ENCODE results near the gene VPS13C. TPM values are rescaled to one million over a fixed set of nuclear protein-coding genes. Genes with fewer than 3 reads are reported as not detected.
A peak's percentile ranks its signal among the peaks of the same experiment; 100 is the strongest.

Gene VPS13C
- total RNA-seq, 3 donors from 2014 or later (not counting 1 experiment from before 2014, with no cell fraction given) = 155 to 204 (median 164) TPM

DNA sequence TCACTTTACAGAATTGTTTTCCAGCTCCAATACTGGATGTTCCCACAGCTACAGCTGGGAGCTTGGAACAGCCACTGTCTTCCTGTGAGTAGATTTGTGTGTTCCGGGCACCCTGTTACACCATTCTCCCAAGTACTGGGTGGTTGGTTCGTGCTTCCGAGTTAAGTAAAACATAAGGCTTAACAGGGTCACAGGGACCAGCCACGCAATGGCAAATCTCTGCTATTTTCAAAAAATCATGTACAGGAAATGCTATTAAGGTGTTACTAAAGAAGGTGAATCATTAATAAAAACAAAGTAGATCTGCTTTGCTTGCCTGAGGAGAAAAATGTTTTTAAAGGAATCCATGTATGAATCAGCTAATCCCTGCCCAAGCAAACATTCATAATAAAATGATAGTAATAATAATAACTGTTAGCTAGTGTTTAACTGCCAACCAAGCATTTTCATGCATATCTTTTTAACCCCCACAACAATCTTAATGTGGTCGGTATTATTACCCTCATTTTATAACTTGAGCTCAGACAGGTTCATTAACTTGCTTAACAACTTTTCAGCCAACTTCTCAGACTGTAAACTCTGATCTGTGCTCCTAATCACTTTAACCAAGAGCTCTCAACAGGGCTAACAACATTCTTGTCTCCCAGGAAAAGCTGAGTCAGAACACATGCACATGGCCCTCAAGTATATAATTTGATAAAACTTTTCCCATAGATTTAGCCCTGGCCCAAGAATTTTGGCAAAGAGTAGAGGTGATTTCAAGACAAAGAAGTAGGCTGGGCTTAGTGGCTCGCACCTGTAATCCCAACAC, 3.8 kb upstream of the VPS13C start:
- Mint-ChIP-seq H3K27me3 (ENCODE audit: low read depth in 2 of 2) (peaks cover 30 to 47% of the 10 kb centered on the region in 2 donors), H3K9me3 (no peaks in the 10 kb centered on the region), H3K4me3 (no peak overlapping the region), H3K27ac (no peak overlapping the region), H3K36me3 (peaks cover 6% of the 10 kb centered on the region), H3K4me1 (peaks cover 45 to 49% of the 10 kb centered on the region in 2 donors)
- H3K4me1 ChIP-seq (ENCODE audit: control insufficient read depth, insufficient read depth, low read length) = peaks cover 19% of the 10 kb centered on the region
- H3K36me3 ChIP-seq (ENCODE audit: control insufficient read depth, insufficient read depth, low read length) = no peaks in the 10 kb centered on the region
- peaks cover 30% of the 10 kb centered on the region for H3K27me3 ChIP-seq (ENCODE audit: control insufficient read depth, insufficient read depth, low read length)
- DNase-seq (no peak), ATAC-seq (no peak)
- 93% methylated on average over 6 of the region's 6 CpGs for WGBS (ENCODE audit: insufficient coverage)
- no peaks in the 10 kb centered on the region for H3K9me3 ChIP-seq (ENCODE audit: control insufficient read depth, insufficient read depth, low read length)
- no peak overlapping the region for H3K4me3 ChIP-seq (ENCODE audit: low read length)
- intact Hi-C loops (cut with micrococcal nuclease) = loop anchor here (5.0 kb wide), 1 partner anchor 207 kb away; no protein-coding TSS in a partner anchor
- no peak overlapping the region for H3K27ac ChIP-seq (ENCODE audit: low read length)
- no peak for TF ChIP-seq CTCF (IDR thresholded peaks at IDR 0.05)

- H3K9me3 Mint-ChIP-seq = no peaks in the 10 kb centered on the region
- peak overlapping the region; percentile 66 for H3K4me3 ChIP-seq (ENCODE audit: low read length)
- 0% methylated on average over 6 of the region's 12 CpGs for WGBS (ENCODE audit: insufficient coverage)
- H3K4me1 Mint-ChIP-seq = peaks cover 42 to 55% of the 10 kb centered on the region in 2 donors
- no peaks in the 10 kb centered on the region for H3K36me3 ChIP-seq (ENCODE audit: control insufficient read depth, insufficient read depth, low read length)
- peak overlapping the region; percentile 87 for H3K27ac ChIP-seq (ENCODE audit: low read length)
- peaks cover 9% of the 10 kb centered on the region for H3K4me1 ChIP-seq (ENCODE audit: control insufficient read depth, insufficient read depth, low read length)
- peaks cover 9% of the 10 kb centered on the region for H3K27me3 ChIP-seq (ENCODE audit: control insufficient read depth, insufficient read depth, low read length)
- H3K9me3 ChIP-seq (ENCODE audit: control insufficient read depth, insufficient read depth, low read length) = no peaks in the 10 kb centered on the region
- no peak for TF ChIP-seq CTCF (IDR thresholded peaks at IDR 0.05)
- DNase-seq (peak in 1 of 2 donors; percentile 74), ATAC-seq (peak in 2 of 3 donors; percentile 0 to 4)
- peak overlapping the region; percentile 97 for H3K4me3 Mint-ChIP-seq
- peaks cover 14 to 27% of the 10 kb centered on the region in 2 donors for H3K27me3 Mint-ChIP-seq (ENCODE audit: low read depth in 2 of 2)
- H3K27ac Mint-ChIP-seq = peak overlapping the region; percentile 96 to 98
- intact Hi-C loops (cut with micrococcal nuclease) = loop anchor here (5.0 kb wide), 1 partner anchor 204 kb away; no protein-coding TSS in a partner anchor
- no peaks in the 10 kb centered on the region for H3K36me3 Mint-ChIP-seq
Measured at GRCh38 chr15:62060896-62061280, 641 bp upstream of the VPS13C start.

DNA sequence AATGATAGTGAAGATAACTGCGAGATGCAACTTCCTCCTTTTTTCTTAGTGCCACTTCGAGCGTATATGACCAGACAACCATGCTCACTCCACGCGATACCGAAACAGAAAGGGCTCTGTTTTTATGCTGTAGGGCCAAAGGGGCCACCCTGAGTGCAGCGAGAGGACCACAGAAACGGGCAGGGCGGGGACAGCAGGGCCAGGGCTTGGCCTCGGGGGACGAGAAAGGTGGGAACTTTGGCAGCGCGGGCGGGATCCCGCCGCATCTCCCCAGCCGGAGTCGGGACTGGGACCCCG, 483 bp downstream of the VPS13C start:
- DNase-seq = peak; percentile 71 to 82
- peak overlapping the region; percentile 97 for H3K4me3 Mint-ChIP-seq
- H3K4me3 ChIP-seq (ENCODE audit: low read length) = peak overlapping the region; percentile 66
- peaks cover 11 to 17% of the 10 kb centered on the region in 2 donors for H3K27me3 Mint-ChIP-seq (ENCODE audit: low read depth in 2 of 2)
- no peaks in the 10 kb centered on the region for H3K9me3 Mint-ChIP-seq
- peaks cover 48 to 65% of the 10 kb centered on the region in 2 donors for H3K4me1 Mint-ChIP-seq
- ATAC-seq = peak; percentile 73 to 87 (median 74)
- H3K36me3 ChIP-seq (ENCODE audit: control insufficient read depth, insufficient read depth, low read length) = no peaks in the 10 kb centered on the region
- H3K9me3 ChIP-seq (ENCODE audit: control insufficient read depth, insufficient read depth, low read length) = no peaks in the 10 kb centered on the region
- peaks cover 5% of the 10 kb centered on the region for H3K27me3 ChIP-seq (ENCODE audit: control insufficient read depth, insufficient read depth, low read length)
- H3K4me1 ChIP-seq (ENCODE audit: control insufficient read depth, insufficient read depth, low read length) = peaks cover 9% of the 10 kb centered on the region
- no peaks in the 10 kb centered on the region for H3K36me3 Mint-ChIP-seq
- peak overlapping the region; percentile 87 for H3K27ac ChIP-seq (ENCODE audit: low read length)
- H3K27ac Mint-ChIP-seq = peak overlapping the region; percentile 96 to 98
- no peak for TF ChIP-seq CTCF (IDR thresholded peaks at IDR 0.05)
- WGBS (ENCODE audit: insufficient coverage) = under 1% methylated on average over 19 of the region's 19 CpGs
- intact Hi-C loops (cut with micrococcal nuclease) = loop anchor here (1.0 to 5.0 kb wide), 2 partner anchors 13 to 202 kb away; no protein-coding TSS in a partner anchor
